VCaP (cell line): ENCODE measurements around the gene FAM110A.

Source experiments
- H3K27ac ChIP-seq: fragments of 450-650 bp; 2 replicates; pipeline ENCODE4 v1.5.1; 2017
- TF ChIP-seq, protein P1 (sequence below): fragments of 450-650 bp; conservative IDR thresholded peaks from 2 replicates; pipeline ENCODE4 v1.5.1; 2017; ENCODE audit warnings: mild to moderate bottlenecking, moderate library complexity

Gene FAM110A

DNA sequence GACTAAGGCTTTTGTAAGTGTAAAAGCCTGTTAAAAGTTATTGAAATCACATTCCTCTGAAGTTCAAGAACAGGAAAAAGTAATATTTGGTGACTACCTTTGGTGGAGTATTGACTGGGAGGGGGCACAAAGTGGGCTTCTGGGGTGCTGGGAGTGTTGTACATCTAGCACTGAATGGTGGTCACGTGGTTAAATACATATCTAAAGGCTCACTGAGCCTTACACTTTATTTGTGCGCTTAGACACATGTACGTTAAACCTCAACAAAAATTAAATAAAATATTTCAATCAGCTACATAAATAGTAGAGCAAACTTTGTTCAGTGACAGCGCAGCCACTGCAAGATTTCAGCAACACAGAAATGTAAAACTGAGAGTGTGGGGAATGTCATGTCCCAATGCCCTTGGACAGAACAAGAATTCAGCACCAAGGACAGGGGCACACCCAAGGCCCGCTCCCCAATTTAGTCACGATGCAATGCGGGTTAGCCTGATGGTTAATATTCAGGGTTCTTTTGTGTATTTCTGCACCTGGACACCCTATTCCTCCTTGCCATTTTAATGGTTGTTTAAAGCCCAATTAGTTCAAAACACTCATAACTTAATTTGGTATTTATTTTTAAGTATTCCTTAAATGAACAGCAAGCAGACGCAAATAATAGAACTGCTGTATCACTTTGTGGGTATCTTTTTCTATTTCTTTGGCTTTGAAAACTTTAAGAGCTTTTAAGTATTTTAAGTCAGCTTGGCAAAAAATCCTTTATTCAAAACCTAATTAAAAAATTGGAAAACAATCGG, 45.2 kb downstream of the FAM110A start:
- no peak overlapping the region for H3K27ac ChIP-seq
- TF ChIP-seq, protein P1, sequence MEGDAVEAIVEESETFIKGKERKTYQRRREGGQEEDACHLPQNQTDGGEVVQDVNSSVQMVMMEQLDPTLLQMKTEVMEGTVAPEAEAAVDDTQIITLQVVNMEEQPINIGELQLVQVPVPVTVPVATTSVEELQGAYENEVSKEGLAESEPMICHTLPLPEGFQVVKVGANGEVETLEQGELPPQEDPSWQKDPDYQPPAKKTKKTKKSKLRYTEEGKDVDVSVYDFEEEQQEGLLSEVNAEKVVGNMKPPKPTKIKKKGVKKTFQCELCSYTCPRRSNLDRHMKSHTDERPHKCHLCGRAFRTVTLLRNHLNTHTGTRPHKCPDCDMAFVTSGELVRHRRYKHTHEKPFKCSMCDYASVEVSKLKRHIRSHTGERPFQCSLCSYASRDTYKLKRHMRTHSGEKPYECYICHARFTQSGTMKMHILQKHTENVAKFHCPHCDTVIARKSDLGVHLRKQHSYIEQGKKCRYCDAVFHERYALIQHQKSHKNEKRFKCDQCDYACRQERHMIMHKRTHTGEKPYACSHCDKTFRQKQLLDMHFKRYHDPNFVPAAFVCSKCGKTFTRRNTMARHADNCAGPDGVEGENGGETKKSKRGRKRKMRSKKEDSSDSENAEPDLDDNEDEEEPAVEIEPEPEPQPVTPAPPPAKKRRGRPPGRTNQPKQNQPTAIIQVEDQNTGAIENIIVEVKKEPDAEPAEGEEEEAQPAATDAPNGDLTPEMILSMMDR, result no peak

DNA sequence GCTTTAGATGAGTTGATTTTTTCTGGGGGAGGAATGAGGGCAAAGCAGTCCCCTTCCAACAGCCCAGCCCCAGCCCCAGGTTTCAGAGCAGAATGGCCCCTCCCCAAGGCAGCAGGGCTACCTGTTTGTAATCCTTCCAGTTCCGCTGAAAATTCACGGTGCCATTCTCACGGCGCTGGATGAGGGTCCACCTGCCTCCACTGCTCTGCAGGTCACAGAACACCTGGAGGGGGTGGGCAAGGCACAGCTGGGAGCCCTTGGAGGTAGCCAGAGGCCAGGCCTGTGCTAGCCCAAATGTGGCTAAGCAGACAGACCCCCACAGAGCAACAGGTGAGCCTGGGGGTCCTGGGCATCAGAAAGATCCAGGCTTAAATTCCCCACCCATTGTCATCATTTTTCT, 46.1 kb downstream of the FAM110A start:
- TF ChIP-seq, protein P1, result no peak
- no peak overlapping the region for H3K27ac ChIP-seq

DNA sequence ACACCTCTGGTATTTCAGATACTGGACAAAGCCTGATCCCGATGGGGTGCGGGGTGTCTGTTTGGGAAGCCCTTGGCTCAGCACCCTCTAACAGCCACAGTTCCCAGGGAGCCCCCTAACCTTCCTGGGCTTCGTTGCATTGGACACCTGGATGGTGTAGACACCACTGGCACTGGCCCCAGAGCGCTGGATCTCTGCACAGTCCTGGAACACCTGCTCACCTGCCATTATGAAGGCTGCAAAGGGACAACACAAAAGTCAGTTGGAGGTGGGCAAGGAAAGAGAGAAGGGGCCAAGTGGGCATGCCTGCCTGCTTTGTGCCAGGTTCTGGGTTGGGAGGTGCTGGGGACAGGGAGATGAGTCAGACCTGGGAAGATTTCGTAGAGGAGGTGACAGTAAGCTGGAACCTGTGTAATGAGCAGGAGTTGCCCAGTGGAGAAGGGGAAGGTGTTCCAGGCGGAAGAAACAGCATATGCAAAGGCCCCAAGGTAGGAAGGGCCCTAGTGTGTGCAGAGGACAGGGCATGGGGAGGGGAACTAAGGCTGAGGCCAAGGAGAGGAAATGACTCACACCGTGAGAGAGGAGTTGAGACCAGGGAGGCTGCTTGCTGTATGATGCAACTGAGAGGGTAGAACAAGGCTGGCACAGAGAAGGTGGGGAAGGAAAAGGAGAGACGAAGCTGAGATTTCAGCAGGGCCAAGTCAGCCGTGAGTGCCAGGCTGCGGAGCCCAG, 47.7 kb downstream of the FAM110A start:
- no peak overlapping the region for H3K27ac ChIP-seq

DNA sequence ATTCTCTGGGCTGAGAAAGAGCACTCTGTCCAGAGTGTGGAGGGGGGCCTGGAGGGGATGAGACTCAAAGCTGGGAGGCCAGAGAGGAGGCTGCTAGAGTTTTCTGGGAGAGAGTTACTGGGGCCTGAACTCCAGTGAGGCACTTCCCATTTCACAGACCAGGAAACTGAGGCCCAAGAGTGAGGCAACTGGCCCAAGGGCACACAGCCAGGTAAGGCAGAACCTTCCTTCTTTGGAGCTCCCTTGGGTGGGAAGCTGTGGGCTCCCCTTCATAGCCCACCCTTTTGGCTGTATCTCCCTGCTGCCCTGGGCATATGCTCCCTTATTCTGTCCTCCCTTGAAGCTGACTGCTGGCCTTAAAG, 48.2 kb downstream of the FAM110A start:
- TF ChIP-seq, protein P1, result no peak

More for the DNA sequence above, 47.7 kb downstream of the FAM110A start:
- TF ChIP-seq, protein P1, result no peak

DNA sequence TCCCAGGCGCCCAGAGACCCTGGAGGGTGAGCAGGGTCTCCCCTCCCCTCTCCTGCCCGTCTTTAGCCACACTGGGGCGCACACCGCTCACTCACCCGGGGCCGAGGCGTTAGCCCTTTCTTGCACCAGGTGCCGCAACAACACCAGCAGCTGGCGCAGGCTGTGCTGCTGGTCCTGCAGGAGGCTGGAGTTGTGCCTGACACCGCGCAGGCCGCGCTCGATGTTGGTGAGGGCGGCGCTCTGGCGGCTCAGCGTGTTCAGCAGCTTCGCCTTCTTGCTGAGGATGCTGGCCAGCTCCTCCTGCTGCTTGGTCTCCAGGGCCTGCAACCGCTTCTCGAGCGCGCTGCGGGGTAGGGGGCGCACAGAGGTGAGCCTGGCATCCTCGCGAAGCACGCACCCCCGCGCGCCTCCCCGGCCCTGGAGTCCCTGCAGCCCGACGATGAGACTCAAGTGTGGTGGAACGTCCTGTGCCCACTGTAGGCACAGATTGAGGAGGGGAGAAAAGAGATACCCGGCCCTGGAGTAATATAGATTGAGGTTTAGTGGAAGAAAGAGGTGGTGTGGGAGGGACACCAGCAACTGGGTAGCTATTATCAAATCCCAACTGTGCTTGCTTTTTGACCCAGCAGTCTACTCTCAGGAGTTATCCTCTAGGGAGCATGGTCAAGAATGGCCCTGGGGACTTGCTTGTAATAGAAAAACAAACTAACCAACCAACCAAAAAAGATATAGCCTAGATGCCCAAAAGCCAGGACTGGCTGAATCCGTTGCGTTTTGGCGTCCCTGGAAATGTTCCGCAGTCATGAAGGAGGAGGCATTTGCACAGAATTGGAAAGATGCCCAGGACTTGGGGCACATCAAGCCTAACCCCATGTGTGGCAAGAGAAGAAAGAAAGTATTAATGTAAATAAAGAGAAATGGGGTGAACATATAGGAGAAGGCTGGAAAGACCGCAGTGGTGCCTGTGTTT, 51.8 kb downstream of the FAM110A start:
- TF ChIP-seq, protein P1, result no peak
- H3K27ac ChIP-seq, result no peak overlapping the region

More for the DNA sequence above, 48.2 kb downstream of the FAM110A start:
- no peak overlapping the region for H3K27ac ChIP-seq

DNA sequence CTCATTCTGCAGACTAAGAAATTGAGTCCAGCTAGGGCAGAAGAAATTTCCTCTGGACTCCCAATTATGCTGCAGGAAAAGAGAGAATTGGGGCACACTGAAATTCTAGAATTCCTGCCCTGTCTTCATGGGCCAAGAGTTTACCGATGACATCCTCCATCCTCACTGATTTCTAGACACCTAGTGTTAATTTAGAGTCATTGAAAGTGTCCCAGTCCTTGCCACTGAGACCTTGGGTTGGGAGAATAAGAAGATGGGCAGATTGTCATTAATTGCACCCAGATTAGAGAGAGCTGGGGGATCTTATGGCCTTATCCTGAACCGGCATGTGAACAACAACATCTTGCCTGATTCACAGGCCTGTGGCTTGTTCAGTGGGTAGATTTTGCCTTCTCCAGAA, 53.6 kb downstream of the FAM110A start:
- peak overlapping the region; percentile 89 for H3K27ac ChIP-seq
- TF ChIP-seq, protein P1, result no peak
